Ectodermal cell (in vitro differentiated cells): ENCODE measurements around the gene CSGALNACT2.

Experiments used
- H3K27ac ChIP-seq: 2 replicates; pipeline ENCODE4 v1.7.0; 2013; ENCODE audit warnings: mild to moderate bottlenecking, low read depth, low read length; ENCODE audit not compliant: insufficient read depth, poor library complexity, severe bottlenecking
- H3K27me3 ChIP-seq: 2 replicates; pipeline ENCODE4 v1.7.0; 2013; ENCODE audit warnings: mild to moderate bottlenecking, low read length; ENCODE audit not compliant: insufficient read depth, control insufficient read depth, poor library complexity, severe bottlenecking
- H3K36me3 ChIP-seq: one replicate; pipeline ENCODE4 v1.7.0; 2013; ENCODE audit warnings: low read length; ENCODE audit not compliant: control insufficient read depth, insufficient read depth
- H3K4me1 ChIP-seq: one replicate; pipeline ENCODE4 v1.7.0; 2013; ENCODE audit warnings: low read length; ENCODE audit not compliant: control insufficient read depth, insufficient read depth
- H3K4me3 ChIP-seq: 2 replicates; pipeline ENCODE4 v1.7.0; 2013; ENCODE audit warnings: low read depth, low read length, control low read depth; ENCODE audit not compliant: insufficient read depth
- H3K9me3 ChIP-seq: 2 replicates; pipeline ENCODE4 v1.7.0; 2013; ENCODE audit warnings: mild to moderate bottlenecking, low read length, moderate library complexity; ENCODE audit not compliant: control insufficient read depth
- WGBS, 2 experiments: methylation state at CpG; one replicate each; pipeline ENCODE4 v1.1.7; 2013; ENCODE audit warnings: missing lambda C conversion rate in 2 of 2; 5-methylcytosine and 5-hydroxymethylcytosine counted together

Gene CSGALNACT2

GRCh38 chr10:43112608-43112961 is 25.7 kb upstream of the CSGALNACT2 start:
- WGBS, 2 experiments: 92 to 96% methylated on average over 7 of the region's 7 CpGs
- H3K27me3 ChIP-seq: no peaks in the 10 kb centered on the region
- H3K4me3 ChIP-seq: no peak overlapping the region
- no peaks in the 10 kb centered on the region for H3K9me3 ChIP-seq
- no peaks in the 10 kb centered on the region for H3K36me3 ChIP-seq
- H3K27ac ChIP-seq: no peak overlapping the region
- H3K4me1 ChIP-seq: peaks cover 3% of the 10 kb centered on the region

GRCh38 chr10:43113201-43114087 is 24.8 kb upstream of the CSGALNACT2 start:
- H3K27me3 ChIP-seq: no peaks in the 10 kb centered on the region
- peaks cover 3% of the 10 kb centered on the region for H3K4me1 ChIP-seq
- no peak overlapping the region for H3K4me3 ChIP-seq
- H3K9me3 ChIP-seq: no peaks in the 10 kb centered on the region
- no peak overlapping the region for H3K27ac ChIP-seq
- WGBS, 2 experiments: 89 to 91% methylated on average over 16 of the region's 16 CpGs
- H3K36me3 ChIP-seq: no peaks in the 10 kb centered on the region

GRCh38 chr10:43114088-43114742 is 24.0 kb upstream of the CSGALNACT2 start:
- Histone ChIP-seq H3K4me3 (no peak overlapping the region), H3K27ac (no peak overlapping the region), H3K36me3 (no peaks in the 10 kb centered on the region), H3K4me1 (peaks cover 3% of the 10 kb centered on the region), H3K9me3 (no peaks in the 10 kb centered on the region), H3K27me3 (no peaks in the 10 kb centered on the region)
- 93% methylated on average over 24 of the region's 24 CpGs for WGBS, 2 experiments

- 86 to 87% methylated on average over 17 of the region's 17 CpGs for WGBS, 2 experiments
- Histone ChIP-seq H3K4me3 (no peak overlapping the region), H3K9me3 (no peaks in the 10 kb centered on the region), H3K36me3 (no peaks in the 10 kb centered on the region), H3K27me3 (no peaks in the 10 kb centered on the region), H3K4me1 (peaks cover 3% of the 10 kb centered on the region), H3K27ac (no peak overlapping the region)
Measured at GRCh38 chr10:43114743-43115611, 23.3 kb upstream of the CSGALNACT2 start.

GRCh38 chr10:43115881-43116595 is 22.2 kb upstream of the CSGALNACT2 start:
- 94 to 95% methylated on average over 10 of the region's 10 CpGs for WGBS, 2 experiments
- H3K27ac ChIP-seq: no peak overlapping the region

GRCh38 chr10:43116596-43116995 is 21.6 kb upstream of the CSGALNACT2 start:
- 92 to 95% methylated on average over 10 of the region's 10 CpGs for WGBS, 2 experiments
- no peak overlapping the region for H3K27ac ChIP-seq
- no peaks in the 10 kb centered on the region for H3K27me3 ChIP-seq
- H3K36me3 ChIP-seq: no peaks in the 10 kb centered on the region
- H3K4me1 ChIP-seq: no peaks in the 10 kb centered on the region
- no peaks in the 10 kb centered on the region for H3K9me3 ChIP-seq
- no peak overlapping the region for H3K4me3 ChIP-seq

More at GRCh38 chr10:43115881-43116595, 22.2 kb upstream of the CSGALNACT2 start:
- H3K36me3 ChIP-seq: no peaks in the 10 kb centered on the region
- H3K4me1 ChIP-seq: no peaks in the 10 kb centered on the region
- no peaks in the 10 kb centered on the region for H3K9me3 ChIP-seq
- no peaks in the 10 kb centered on the region for H3K27me3 ChIP-seq
- no peak overlapping the region for H3K4me3 ChIP-seq

DNA sequence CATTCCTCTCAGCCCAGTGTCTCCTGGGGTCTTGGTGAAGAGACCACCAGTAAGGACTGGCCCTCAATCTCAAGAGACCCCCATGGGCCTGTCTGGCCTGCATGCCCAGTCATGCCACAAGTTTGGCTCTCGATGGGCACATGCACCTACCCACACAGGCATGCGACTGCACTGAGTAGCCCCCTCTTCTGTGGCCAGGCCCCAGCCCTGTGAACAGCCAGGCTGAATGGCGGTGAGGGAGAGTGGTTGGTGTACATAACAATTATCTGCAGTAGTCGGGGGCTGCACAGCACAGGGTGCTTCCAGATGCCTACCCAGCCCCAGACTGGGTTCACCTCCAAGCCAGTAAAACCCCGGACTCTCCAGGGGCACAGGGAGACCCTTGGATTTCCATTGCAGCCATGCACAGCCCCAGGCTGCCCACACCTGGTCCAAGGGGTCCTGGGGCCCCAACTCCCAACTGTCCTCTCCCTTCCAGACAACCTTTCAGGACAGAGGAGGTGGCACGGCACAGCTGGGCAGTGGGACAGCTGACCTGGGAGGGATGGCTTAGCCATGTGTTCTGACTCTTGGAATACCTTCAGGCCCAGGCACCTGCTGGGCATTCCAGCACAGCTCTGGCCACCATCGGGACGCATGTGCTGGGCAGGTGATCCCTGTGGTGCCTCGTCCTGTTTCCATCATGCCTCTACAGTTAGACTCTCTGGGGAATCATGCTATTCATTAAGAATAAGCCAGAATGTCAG is 21.0 kb upstream of the CSGALNACT2 start:
- Histone ChIP-seq H3K4me3 (no peak overlapping the region), H3K27ac (no peak overlapping the region), H3K9me3 (no peaks in the 10 kb centered on the region), H3K4me1 (no peaks in the 10 kb centered on the region), H3K36me3 (no peaks in the 10 kb centered on the region), H3K27me3 (no peaks in the 10 kb centered on the region)
- 80 to 84% methylated on average over 9 of the region's 9 CpGs for WGBS, 2 experiments

DNA sequence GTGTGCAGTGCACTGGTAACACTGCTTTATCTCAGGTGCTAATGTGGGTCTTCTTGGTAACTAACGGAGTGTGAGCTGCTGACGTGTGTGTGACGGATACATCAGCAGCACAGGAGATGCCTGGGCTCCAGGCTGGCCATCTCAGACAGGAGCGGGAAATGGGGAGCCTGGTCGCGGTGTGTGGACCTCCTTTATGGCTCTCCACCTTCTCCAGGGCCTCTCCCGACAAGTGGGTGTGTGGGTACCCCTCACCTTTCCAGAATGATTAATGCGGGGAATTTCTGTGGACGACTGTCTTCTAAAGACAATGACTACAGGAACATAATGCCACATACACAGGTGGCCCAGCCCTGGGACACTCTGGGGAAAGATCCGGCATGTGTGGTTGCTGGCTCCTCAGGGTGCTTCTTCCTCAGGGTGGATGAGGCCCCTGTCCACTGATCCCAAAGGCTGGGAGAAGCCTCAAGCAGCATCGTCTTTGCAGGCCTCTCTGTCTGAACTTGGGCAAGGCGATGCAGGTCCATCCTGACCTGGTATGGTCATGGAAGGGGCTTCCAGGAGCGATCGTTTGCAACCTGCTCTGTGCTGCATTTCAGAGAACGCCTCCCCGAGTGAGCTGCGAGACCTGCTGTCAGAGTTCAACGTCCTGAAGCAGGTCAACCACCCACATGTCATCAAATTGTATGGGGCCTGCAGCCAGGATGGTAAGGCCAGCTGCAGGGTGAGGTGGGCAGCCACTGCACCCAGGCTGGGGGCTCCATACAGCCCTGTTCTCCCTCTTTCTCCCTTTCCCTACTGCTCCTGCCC is 20.3 kb upstream of the CSGALNACT2 start:
- Histone ChIP-seq H3K36me3 (no peaks in the 10 kb centered on the region), H3K4me3 (no peak overlapping the region)
- 90 to 95% methylated on average over 18 of the region's 18 CpGs for WGBS, 2 experiments

More for the DNA sequence above, 20.3 kb upstream of the CSGALNACT2 start:
- Histone ChIP-seq H3K9me3 (no peaks in the 10 kb centered on the region), H3K27ac (no peak overlapping the region), H3K27me3 (no peaks in the 10 kb centered on the region), H3K4me1 (no peaks in the 10 kb centered on the region)
